ENCODE data around the gene CLDN18. TPM values are rescaled to one million over a fixed set of nuclear protein-coding genes. Genes with fewer than 3 reads are reported as not detected.

CLDN18 gene
- total and polyA plus RNA-seq, 10 of the 15 experiments (the other 5 are each of a cell fraction or from before 2014, with no cell fraction given), result 0.05 to 0.28 (median 0.18) TPM; not detected in 1

- no peak for TF ChIP-seq RAD51 (IDR thresholded peaks at IDR 0.05)
- TF ChIP-seq ZNF207 (IDR thresholded peaks at IDR 0.05; ENCODE audit: borderline replicate concordance), result 0 out of 2 replicates have a peak, but pooled peaks have one; percentile 35
- TF ChIP-seq PRDM15 (CRISPR knock-in tag; IDR thresholded peaks at IDR 0.05), result no peak
- TF ChIP-seq POU2F2 (IDR thresholded peaks at IDR 0.05; ENCODE audit: borderline replicate concordance, low read depth, low read length), result peak; percentile 61; the same call in 1 of the 3 replicates
- no peak for TF ChIP-seq EP300 (IDR thresholded peaks at IDR 0.05; ENCODE audit: borderline replicate concordance in 1 of 2, control insufficient read depth in 1 of 2, low read depth in 2 of 2, low read length in 2 of 2)
- no peak for TF ChIP-seq RB1 (IDR thresholded peaks at IDR 0.05; ENCODE audit: borderline replicate concordance)
- no peak for TF ChIP-seq BHLHE40 (IDR thresholded peaks at IDR 0.05; ENCODE audit: borderline replicate concordance in 1 of 2, low read depth in 2 of 2, low read length in 1 of 2)
- no peak for TF ChIP-seq ZBTB40 (IDR thresholded peaks at IDR 0.05; ENCODE audit: borderline replicate concordance)
- no peak for TF ChIP-seq PAX5 (IDR thresholded peaks at IDR 0.05; ENCODE audit: borderline replicate concordance, low read depth, low read length)
- no peak for TF ChIP-seq E2F8 (IDR thresholded peaks at IDR 0.05; ENCODE audit: low read depth, partially characterized antibody)
- TF ChIP-seq MEF2A (IDR thresholded peaks at IDR 0.05; ENCODE audit: insufficient read depth, low read depth, low read length), result 0 out of 2 replicates have a peak, but pooled peaks have one; percentile 10
- 0 out of 3 replicates have a peak, but pooled peaks of 1 of the 2 experiments have one; percentile 11 for TF ChIP-seq EGR1 (IDR thresholded peaks at IDR 0.05; ENCODE audit: borderline replicate concordance in 1 of 2, low read depth in 2 of 2, low read length in 2 of 2)
- no peak for TF ChIP-seq SMAD1 (IDR thresholded peaks at IDR 0.05; ENCODE audit: low read depth, partially characterized antibody)
- no peak for TF ChIP-seq ZNF274 (IDR thresholded peaks at IDR 0.05; ENCODE audit: insufficient read depth, insufficient read length)
- no peak for TF ChIP-seq MXI1 (IDR thresholded peaks at IDR 0.05; ENCODE audit: low read depth, low read length)
- TF ChIP-seq CHD2 (IDR thresholded peaks at IDR 0.05; ENCODE audit: borderline replicate concordance, low read depth, low read length), result no peak
- no peak for TF ChIP-seq SMAD5 (IDR thresholded peaks at IDR 0.05; ENCODE audit: low read depth)
Observed at GRCh38 chr3:138068579-138069174, 58.7 kb downstream of the CLDN18 start (continued).

Measured in GM12878 (cell line).